ENCODE results near the gene PCP2.
A peak's percentile ranks its signal among the peaks of the same experiment; 100 is the strongest.

Gene PCP2

DNA sequence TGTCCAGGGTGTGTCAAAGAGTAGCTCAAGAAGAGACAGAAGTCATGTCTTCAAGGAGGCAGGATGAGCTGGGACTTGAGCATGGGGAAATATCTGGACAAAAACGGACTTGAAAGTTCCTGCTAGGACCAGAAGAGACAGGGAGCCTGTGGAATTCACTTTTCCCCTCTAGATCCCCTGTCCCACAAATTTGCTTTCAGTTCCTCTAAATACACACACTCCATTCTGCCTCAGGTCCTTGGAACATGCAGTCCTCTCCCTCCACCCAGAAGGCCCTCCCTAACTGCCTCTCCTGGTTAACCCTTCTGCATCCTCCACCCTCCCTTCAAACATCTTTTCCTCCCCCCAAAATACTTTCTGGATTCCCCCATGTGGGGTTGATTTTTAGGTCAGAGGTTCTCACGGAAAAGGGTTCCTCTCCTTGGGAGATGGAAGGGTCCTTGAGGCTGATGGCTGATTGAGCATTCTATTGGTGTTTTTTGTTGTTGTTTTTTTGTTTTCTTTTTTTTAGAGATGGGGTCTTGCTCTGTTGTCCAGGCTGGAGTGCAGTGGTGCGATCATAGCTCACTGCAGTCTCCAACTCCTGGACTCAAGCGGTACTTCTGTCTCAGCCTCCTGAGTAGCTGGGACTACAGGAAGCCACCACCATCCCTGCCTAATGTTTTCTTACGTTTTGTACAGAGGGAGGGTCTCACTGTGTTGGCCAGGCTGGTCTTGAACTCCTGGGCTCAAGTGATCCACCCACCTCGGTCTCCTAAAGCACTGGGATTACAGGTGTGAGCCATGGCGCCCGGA lies 28.4 kb upstream of the PCP2 start:
- DNase-seq (ENCODE audit: low read depth): no peak
- no peak overlapping the region for H3K4me3 ChIP-seq (ENCODE audit: low read length)
- TF ChIP-seq, protein P1, sequence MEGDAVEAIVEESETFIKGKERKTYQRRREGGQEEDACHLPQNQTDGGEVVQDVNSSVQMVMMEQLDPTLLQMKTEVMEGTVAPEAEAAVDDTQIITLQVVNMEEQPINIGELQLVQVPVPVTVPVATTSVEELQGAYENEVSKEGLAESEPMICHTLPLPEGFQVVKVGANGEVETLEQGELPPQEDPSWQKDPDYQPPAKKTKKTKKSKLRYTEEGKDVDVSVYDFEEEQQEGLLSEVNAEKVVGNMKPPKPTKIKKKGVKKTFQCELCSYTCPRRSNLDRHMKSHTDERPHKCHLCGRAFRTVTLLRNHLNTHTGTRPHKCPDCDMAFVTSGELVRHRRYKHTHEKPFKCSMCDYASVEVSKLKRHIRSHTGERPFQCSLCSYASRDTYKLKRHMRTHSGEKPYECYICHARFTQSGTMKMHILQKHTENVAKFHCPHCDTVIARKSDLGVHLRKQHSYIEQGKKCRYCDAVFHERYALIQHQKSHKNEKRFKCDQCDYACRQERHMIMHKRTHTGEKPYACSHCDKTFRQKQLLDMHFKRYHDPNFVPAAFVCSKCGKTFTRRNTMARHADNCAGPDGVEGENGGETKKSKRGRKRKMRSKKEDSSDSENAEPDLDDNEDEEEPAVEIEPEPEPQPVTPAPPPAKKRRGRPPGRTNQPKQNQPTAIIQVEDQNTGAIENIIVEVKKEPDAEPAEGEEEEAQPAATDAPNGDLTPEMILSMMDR (IDR thresholded peaks at IDR 0.05; ENCODE audit: insufficient read depth, low read depth, low read length, missing control alignments): no peak

- DNase-seq (ENCODE audit: low read depth): no peak
- TF ChIP-seq, protein P1 (IDR thresholded peaks at IDR 0.05; ENCODE audit: insufficient read depth, low read depth, low read length, missing control alignments): no peak
- no peak overlapping the region for H3K4me3 ChIP-seq (ENCODE audit: low read length)
Observed at GRCh38 chr19:7658219-7658686, 24.7 kb upstream of the PCP2 start.

- H3K4me3 ChIP-seq (ENCODE audit: low read length): no peak overlapping the region
- TF ChIP-seq, protein P1 (IDR thresholded peaks at IDR 0.05; ENCODE audit: insufficient read depth, low read depth, low read length, missing control alignments): no peak
- peak; percentile 37 for DNase-seq (ENCODE audit: low read depth)
Observed at GRCh38 chr19:7657131-7657751, 23.7 kb upstream of the PCP2 start.

GRCh38 chr19:7655581-7655980 lies 22.1 kb upstream of the PCP2 start:
- TF ChIP-seq, protein P1 (IDR thresholded peaks at IDR 0.05; ENCODE audit: insufficient read depth, low read depth, low read length, missing control alignments): no peak
- no peak for DNase-seq (ENCODE audit: low read depth)

DNA sequence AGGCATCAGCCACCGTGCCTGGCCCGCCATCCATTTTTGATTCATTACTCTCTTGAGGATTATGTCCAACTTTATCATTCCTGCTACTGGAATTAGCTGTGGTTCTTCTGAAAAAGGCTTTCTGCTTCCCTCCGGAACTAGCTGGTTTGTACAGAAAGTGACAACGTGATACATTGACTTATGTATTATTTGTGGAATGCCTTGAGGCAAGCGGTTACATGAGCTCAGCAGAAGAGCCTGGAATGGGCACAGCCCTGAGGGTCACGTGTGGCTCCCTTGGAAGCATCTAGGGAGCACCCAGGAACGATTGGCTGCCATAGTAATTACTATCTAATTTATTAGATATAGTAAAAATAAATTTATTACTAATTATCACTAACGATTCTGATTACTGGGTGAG lies 20.9 kb upstream of the PCP2 start:
- peak; percentile 33 for DNase-seq (ENCODE audit: low read depth)
- TF ChIP-seq, protein P1 (IDR thresholded peaks at IDR 0.05; ENCODE audit: insufficient read depth, low read depth, low read length, missing control alignments): no peak
- H3K4me3 ChIP-seq (ENCODE audit: low read length): no peak overlapping the region

More at GRCh38 chr19:7655581-7655980, 22.1 kb upstream of the PCP2 start:
- H3K4me3 ChIP-seq (ENCODE audit: low read length): no peak overlapping the region

- peak; percentile 88 for DNase-seq (ENCODE audit: low read depth)
- no peak overlapping the region for H3K4me3 ChIP-seq (ENCODE audit: low read length)
- TF ChIP-seq, protein P1 (IDR thresholded peaks at IDR 0.05; ENCODE audit: insufficient read depth, low read depth, low read length, missing control alignments): peak; percentile 95
Observed at GRCh38 chr19:7652061-7652641, 18.6 kb upstream of the PCP2 start.

All from epithelial cell of esophagus (primary cell).